Thyroid gland (tissue), 4 donors: Measurements from ENCODE around the gene EIF3A. TPM values are rescaled to one million over a fixed set of nuclear protein-coding genes. Genes with fewer than 3 reads are reported as not detected.

Experiments
- DNase-seq, 2 donors: peaks; one replicate each; pipeline ENCODE4 v3.0.0-alpha.2; 2019
- H3K27ac ChIP-seq, 3 donors: fragments of 200-600 bp; sonication (generic); 1 replicate in 2 of 3; 2 replicates in 1 of 3; pipeline ENCODE4 v1.5.1; 2016 to 2019; ENCODE audit warnings: mild to moderate bottlenecking in 1 of 3, moderate library complexity in 1 of 3
- H3K27me3 ChIP-seq: fragments of 200-600 bp; sonication (generic); one replicate; pipeline ENCODE4 v1.5.1; 2019
- H3K36me3 ChIP-seq, 2 donors: fragments of 200-600 bp; sonication (generic); one replicate each; pipeline ENCODE4 v1.5.1; 2016 to 2019
- H3K4me1 ChIP-seq, 2 donors: fragments of 200-600 bp; sonication (generic); one replicate each; pipeline ENCODE4 v1.5.1; 2017 to 2019
- H3K4me3 ChIP-seq, 3 donors: fragments of 200-600 bp; sonication (generic); replicated peaks in 1 of 3; 1 replicate in 2 of 3; 2 replicates in 1 of 3; pipeline ENCODE4 v1.5.1; 2016; ENCODE audit warnings: mild to moderate bottlenecking in 1 of 3
- H3K9me3 ChIP-seq: fragments of 200-600 bp; sonication (generic); one replicate; pipeline ENCODE4 v1.5.1; 2017
- POLR2A ChIP-seq, 2 donors: fragments of 450-650 bp; IDR thresholded peaks; one replicate each; pipeline ENCODE4 v1.6.1; 2017; ENCODE audit warnings: antibody characterized with exemption in 2 of 2, mild to moderate bottlenecking in 2 of 2, moderate library complexity in 1 of 2
- WGBS, 2 donors: methylation state at CpG; one replicate each; pipeline ENCODE4 v1.1.5; 2017; 5-methylcytosine and 5-hydroxymethylcytosine counted together
- intact Hi-C: fragments of 100-400 bp; cut with DNase I; formaldehyde crosslinking; loops from one replicate; pipeline ENCODE4 v1.15.1; 2023
- total RNA-seq, 4 donors: library from RNA; depleted of rRNA; stranded (reverse); fragments of >200 nt; gene quantifications; one replicate each; pipeline ENCODE4 v1.2.3, GENCODE V29; 2016
- TF ChIP-seq, protein P1 (sequence below), 6 experiments: fragments of 200-600 bp in 3 of 6; fragments of 450-650 bp in 3 of 6; sonication (generic) in 3 of 6; IDR thresholded peaks; one replicate each; pipeline ENCODE4 v1.5.1; 2016 to 2019; ENCODE audit warnings: antibody characterized with exemption in 6 of 6, mild to moderate bottlenecking in 2 of 6, inconsistent platforms in 1 of 6, moderate library complexity in 1 of 6

Gene EIF3A
- total RNA-seq, 4 donors from 2014 or later: 85.6 to 113 (median 102) TPM

- H3K27ac ChIP-seq: no peak overlapping the region
- no peak for TF ChIP-seq POLR2A (IDR thresholded peaks at IDR 0.05)
- TF ChIP-seq, protein P1, sequence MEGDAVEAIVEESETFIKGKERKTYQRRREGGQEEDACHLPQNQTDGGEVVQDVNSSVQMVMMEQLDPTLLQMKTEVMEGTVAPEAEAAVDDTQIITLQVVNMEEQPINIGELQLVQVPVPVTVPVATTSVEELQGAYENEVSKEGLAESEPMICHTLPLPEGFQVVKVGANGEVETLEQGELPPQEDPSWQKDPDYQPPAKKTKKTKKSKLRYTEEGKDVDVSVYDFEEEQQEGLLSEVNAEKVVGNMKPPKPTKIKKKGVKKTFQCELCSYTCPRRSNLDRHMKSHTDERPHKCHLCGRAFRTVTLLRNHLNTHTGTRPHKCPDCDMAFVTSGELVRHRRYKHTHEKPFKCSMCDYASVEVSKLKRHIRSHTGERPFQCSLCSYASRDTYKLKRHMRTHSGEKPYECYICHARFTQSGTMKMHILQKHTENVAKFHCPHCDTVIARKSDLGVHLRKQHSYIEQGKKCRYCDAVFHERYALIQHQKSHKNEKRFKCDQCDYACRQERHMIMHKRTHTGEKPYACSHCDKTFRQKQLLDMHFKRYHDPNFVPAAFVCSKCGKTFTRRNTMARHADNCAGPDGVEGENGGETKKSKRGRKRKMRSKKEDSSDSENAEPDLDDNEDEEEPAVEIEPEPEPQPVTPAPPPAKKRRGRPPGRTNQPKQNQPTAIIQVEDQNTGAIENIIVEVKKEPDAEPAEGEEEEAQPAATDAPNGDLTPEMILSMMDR (IDR thresholded peaks at IDR 0.05): no peak
- DNase-seq: no peak
- peaks cover 31 to 33% of the 10 kb centered on the region in 2 donors for H3K36me3 ChIP-seq
- H3K4me3 ChIP-seq: no peak overlapping the region
- intact Hi-C loops: no loop called here
- no peaks in the 10 kb centered on the region for H3K4me1 ChIP-seq
- no peaks in the 10 kb centered on the region for H3K9me3 ChIP-seq
- H3K27me3 ChIP-seq: no peaks in the 10 kb centered on the region
- WGBS, 2 donors: 83 to 92% methylated on average over 4 of the region's 4 CpGs
Measured at GRCh38 chr10:119120413-119120867, 39.8 kb upstream of the EIF3A start.

DNA sequence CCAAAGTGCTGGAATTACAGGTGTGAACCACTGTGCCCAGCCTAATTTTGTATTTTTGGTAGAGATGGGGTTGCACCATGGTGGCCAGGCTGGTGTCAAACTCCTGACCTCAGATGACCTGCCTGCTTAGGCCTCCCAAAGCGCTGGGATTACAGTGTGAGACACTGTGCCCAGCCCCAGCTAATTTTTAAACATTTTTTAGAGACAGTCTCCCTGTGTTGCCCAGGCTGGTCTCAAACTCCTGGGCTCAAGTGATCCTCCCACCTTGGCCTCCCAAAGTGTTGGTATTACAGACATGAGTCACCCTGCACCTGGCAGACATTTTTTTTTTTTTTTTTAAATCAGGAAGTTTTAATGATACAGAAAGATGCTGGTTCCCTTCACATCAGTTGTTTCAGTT is 38.8 kb upstream of the EIF3A start:
- 71 to 100% methylated on average over 1 of the region's 1 CpG for WGBS, 2 donors
- Histone ChIP-seq H3K27me3 (no peaks in the 10 kb centered on the region), H3K27ac (no peak overlapping the region), H3K4me1 (no peaks in the 10 kb centered on the region), H3K9me3 (no peaks in the 10 kb centered on the region), H3K36me3 (peaks cover 27 to 35% of the 10 kb centered on the region in 2 donors), H3K4me3 (no peak overlapping the region)
- intact Hi-C loops: no loop called here
- no peak for TF ChIP-seq POLR2A (IDR thresholded peaks at IDR 0.05)
- TF ChIP-seq, protein P1 (IDR thresholded peaks at IDR 0.05): no peak
- no peak for DNase-seq

DNA sequence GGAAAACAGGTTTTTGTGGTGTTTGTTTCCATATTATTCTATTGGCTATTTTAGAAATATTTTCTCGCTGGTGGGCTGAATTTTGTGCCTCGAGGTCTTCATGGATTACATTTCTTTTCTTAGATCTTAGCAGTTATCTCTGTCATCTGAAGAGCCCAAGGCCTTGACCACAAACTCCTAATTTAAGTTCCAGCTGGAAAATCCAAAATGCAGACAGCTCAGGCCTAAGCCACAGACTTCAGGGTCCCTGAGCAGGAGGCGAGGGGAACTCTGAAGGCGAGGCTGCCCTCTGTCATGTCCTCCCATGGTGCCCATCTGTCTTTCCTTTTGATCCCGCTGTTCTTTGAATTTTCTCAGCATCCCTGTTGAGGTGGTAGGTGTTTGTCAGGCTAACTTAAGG is 37.6 kb upstream of the EIF3A start:
- Histone ChIP-seq H3K9me3 (no peaks in the 10 kb centered on the region), H3K27me3 (no peaks in the 10 kb centered on the region), H3K4me1 (no peaks in the 10 kb centered on the region), H3K36me3 (peaks cover 25 to 45% of the 10 kb centered on the region in 2 donors), H3K27ac (no peak overlapping the region), H3K4me3 (no peak overlapping the region)
- 94 to 95% methylated on average over 5 of the region's 5 CpGs for WGBS, 2 donors
- DNase-seq: no peak
- no peak for TF ChIP-seq POLR2A (IDR thresholded peaks at IDR 0.05)
- TF ChIP-seq, protein P1 (IDR thresholded peaks at IDR 0.05): no peak
- intact Hi-C loops: no loop called here

GRCh38 chr10:119116326-119116951 is 35.8 kb upstream of the EIF3A start:
- 94 to 95% methylated on average over 6 of the region's 6 CpGs for WGBS, 2 donors
- H3K4me3 ChIP-seq: no peak overlapping the region
- H3K27me3 ChIP-seq: no peaks in the 10 kb centered on the region
- H3K9me3 ChIP-seq: no peaks in the 10 kb centered on the region
- intact Hi-C loops: no loop called here
- H3K4me1 ChIP-seq: no peaks in the 10 kb centered on the region
- TF ChIP-seq POLR2A (IDR thresholded peaks at IDR 0.05): no peak
- TF ChIP-seq, protein P1 (IDR thresholded peaks at IDR 0.05): no peak
- H3K36me3 ChIP-seq: peaks cover 25 to 45% of the 10 kb centered on the region in 2 donors
- no peak overlapping the region for H3K27ac ChIP-seq
- DNase-seq: no peak

GRCh38 chr10:119115926-119116325 is 35.3 kb upstream of the EIF3A start:
- H3K4me1 ChIP-seq: no peaks in the 10 kb centered on the region
- no peak for DNase-seq
- no peak overlapping the region for H3K27ac ChIP-seq
- peaks cover 28 to 48% of the 10 kb centered on the region in 2 donors for H3K36me3 ChIP-seq
- 91 to 94% methylated on average over 9 of the region's 9 CpGs for WGBS, 2 donors
- H3K4me3 ChIP-seq: no peak overlapping the region
- no peaks in the 10 kb centered on the region for H3K27me3 ChIP-seq
- intact Hi-C loops: no loop called here
- H3K9me3 ChIP-seq: no peaks in the 10 kb centered on the region
- TF ChIP-seq, protein P1 (IDR thresholded peaks at IDR 0.05): no peak
- no peak for TF ChIP-seq POLR2A (IDR thresholded peaks at IDR 0.05)
